Activated CD4-positive, alpha-beta T cell treated with anti-CD3 and anti-CD28 coated beads, Interleukin-2, amount 50 U/mL, for 48 hours (primary cell): ENCODE data around the gene RBP4.

Experiments used
- DNase-seq, 2 experiments: peaks; one replicate each; pipeline ENCODE4 v3.0.0-alpha.2; 2020

Gene RBP4

GRCh38 chr10:93595378-93596161, 5.5 kb downstream of the RBP4 start:
- DNase-seq, result no peak

DNA sequence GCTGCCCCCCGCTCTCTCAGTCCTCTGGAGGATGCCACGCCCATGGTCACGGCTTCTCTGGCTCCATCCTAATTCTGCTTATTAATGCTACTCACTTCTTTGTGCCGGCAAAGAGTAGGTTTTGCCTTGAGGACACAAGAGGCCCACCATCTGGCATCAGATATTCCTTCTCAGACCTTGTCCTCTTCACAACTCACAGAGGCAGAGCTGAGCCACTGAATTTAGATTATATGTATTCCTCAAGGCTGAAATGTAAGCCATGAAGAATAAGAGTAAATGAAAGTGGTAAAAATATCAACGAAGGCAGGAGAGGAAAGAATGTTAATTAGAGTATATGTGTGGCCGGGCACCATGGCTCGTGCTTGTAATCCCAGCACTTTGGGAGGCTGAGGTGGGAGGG, 6.5 kb downstream of the RBP4 start:
- no peak for DNase-seq

GRCh38 chr10:93593749-93594148, 7.3 kb downstream of the RBP4 start:
- no peak for DNase-seq

- no peak for DNase-seq
Measured at GRCh38 chr10:93593254-93593653, 7.8 kb downstream of the RBP4 start.

DNA sequence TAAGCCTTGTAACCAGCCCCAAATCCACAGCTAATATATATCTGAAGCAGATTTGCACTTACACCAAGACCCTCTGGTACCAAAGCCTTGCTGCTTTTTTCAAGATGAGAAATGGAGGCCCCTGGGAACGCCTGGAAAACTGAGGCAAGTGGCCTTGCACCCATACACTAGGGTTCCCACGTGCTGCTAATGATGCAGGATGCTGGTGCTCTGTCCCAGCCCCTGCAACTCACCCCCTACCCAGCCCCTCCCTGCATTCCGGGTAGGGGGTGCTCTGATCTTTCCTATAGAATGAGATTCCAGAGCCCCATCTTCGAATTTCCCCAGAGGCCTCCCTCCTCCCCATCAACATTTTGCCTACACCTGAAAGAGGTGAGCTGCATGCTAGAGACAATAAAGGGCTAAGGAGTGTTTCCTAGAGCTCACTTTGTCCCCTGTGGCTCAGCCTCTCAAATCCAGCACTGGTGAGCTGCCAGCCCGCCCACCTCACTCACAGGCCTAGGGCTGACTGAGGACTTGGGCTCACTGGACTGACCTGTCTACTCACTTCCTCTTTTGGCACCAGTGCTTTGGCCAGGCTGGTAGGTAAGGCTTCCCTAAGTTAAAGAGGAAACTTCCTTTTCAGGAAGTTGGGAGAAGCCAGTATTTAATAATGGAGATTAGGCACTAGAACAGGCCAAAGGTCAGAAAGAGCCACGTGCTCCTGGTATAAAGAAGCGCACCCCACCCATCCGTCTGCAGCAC, 9.8 kb downstream of the RBP4 start:
- no peak for DNase-seq

DNA sequence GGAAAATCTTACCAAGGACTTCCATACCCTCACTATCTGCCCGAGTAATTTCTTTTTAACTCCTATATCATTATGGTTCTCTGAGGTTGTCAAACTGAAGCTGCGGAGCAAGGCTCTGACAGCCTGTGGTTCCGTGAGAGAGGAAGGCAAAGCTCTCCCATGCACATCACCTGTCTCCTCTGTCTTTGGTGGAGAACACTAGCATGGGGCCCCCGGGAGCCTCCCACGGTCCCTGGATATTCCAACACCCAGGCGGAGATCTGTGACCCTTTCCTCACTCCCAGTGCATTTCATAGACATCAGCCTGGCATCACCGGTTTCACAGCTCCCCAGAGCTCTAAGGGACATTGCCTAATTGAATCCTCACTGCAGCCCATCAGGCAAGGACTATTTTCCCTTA, 10.4 kb downstream of the RBP4 start:
- no peak for DNase-seq

DNA sequence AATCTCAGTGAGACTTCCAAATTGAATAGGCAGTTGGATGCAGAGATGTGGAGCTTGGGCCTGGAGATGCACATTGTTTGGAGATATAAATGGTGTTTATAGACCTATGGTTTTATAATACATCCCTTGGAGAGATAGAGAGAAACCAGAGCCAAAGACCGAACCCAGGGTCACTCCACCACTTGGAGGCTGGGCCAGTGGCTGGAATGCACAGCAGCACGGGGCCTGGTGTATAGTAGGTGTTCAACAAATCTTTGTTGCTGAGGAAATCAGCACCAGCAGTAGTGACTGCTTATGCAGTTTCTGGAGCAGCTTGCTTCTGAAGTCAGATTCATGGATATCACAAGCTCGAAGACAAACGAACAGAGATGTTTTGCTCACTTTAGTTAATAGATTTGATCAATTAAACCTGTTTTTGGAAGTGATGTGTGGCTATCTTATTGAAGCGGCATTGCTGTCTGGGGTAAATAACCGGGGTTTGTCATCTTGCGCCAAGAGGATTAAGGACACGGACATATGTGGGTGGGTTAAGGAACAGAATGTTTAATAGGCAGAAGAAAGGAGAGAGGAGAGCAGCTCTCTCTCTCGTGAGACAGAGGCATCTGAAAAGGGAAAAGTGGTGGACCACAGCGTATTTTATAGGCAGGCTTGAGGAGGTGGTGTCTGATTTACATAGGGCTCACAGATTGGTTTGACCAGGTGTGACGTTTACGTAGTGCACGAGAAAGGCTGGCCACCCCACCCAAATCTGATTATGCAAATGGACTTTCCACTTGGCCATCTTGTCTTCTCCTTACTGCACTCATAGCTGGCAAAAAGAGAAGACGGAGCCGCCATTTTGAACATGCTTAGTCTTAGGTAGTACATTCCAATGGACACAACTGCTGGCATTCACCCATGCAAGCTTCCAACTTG, 11.1 kb downstream of the RBP4 start:
- DNase-seq, result no peak

- DNase-seq, result no peak
Measured at GRCh38 chr10:93584445-93584844, 16.6 kb downstream of the RBP4 start.

DNA sequence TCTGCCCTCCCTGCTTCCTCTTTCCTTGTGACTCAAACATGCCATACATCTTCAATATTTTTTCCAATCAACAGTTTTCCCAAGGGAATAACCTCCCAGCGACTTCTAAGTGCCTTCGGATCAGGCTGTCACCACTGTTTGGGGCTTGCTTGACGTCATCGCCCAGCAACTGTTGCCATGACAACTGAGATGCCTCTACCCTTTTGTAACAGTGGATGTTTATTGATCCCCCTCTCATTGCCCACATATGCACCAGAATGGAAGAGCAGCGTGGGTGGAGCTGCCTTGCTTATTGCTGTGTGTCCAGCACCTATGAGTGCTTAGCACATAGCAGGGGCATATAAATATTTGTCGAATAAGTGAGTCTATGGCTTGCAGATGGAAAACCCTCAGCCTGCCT, 20.2 kb downstream of the RBP4 start:
- no peak for DNase-seq

- DNase-seq, result no peak
Measured at GRCh38 chr10:93579985-93580711, 20.9 kb downstream of the RBP4 start.

- DNase-seq, result no peak
Measured at GRCh38 chr10:93579089-93579488, 21.9 kb downstream of the RBP4 start.

DNA sequence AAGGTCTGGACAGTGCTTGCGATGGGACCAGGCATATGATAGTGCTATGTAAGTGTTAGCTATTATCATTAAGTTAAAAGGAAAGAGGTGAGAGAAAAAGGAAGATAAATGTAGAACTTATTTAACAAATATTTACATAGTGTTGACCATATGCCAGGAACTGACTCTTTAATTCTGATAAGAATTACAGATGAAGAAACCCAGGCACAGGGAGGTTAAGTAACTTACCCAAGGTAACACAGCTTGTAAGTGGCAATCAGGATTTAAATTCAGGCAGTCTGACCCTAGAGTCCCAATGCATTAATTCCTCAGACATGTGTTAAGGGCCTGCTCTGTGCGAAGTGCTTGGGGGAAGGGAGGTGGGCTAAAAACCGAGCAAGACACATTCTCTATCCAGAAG, 23.5 kb downstream of the RBP4 start:
- no peak for DNase-seq

GRCh38 chr10:93576888-93577287, 24.1 kb downstream of the RBP4 start:
- DNase-seq, result no peak

- no peak for DNase-seq
Measured at GRCh38 chr10:93573924-93574323, 27.1 kb downstream of the RBP4 start.

- no peak for DNase-seq
Measured at GRCh38 chr10:93573051-93573909, 27.8 kb downstream of the RBP4 start.

- no peak for DNase-seq
Measured at GRCh38 chr10:93572606-93573005, 28.4 kb downstream of the RBP4 start.

DNA sequence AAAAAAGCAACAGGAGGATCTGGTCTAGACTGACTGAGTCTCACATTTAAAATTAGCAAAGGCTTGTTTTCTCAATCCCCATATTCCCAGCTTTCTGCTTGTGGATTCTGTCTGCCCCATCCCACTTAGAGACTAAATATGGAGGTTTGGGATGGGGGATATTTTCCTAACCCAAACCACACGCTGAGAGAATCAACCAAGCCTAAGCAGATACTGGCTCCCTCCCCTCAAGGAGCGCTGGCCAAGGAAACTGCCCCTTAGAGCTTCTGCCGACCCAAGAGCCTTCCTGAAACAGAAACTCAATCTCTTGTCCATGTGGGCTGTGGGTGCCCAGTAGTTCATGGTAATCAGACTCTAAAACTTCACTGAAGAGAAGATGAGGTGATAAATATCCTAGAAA, 30.7 kb downstream of the RBP4 start:
- no peak for DNase-seq

DNA sequence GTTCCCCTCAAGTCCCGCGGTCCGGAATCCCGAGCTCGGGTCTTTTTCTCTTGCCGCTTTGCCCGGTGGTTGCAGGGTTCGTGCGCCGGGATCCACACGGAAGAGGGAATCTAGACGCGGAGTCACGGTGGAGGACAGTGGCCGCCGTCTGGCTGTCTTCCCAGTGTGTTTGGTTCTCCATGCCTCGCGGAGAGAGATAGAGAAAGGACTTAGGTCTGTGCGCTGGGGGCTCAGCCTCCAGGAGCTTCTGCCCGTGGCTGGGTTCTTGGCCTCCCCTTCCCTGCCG, 33.0 kb downstream of the RBP4 start:
- DNase-seq, result no peak

- no peak for DNase-seq
Measured at GRCh38 chr10:93567277-93568104, 33.5 kb downstream of the RBP4 start.

GRCh38 chr10:93566435-93567276, 34.4 kb downstream of the RBP4 start, which contains the start of gene FFAR4:
TSS of gene FFAR4 (plus strand) at chr10:93566665. CDS start at chr10:93566721, 56 bp downstream.
- DNase-seq, result no peak
